ENCODE measurements around the gene PARP15. TPM values are rescaled to one million over a fixed set of nuclear protein-coding genes. Genes with fewer than 3 reads are reported as not detected.

Gene PARP15
- 0.20 to 0.27 TPM (median 0.22 TPM) in 3 replicates for total RNA-seq

GRCh38 chr3:122577409-122578031 is at the start of gene PARP15:
TSS of gene PARP15 (plus strand) at chr3:122577650. CDS start at chr3:122577668, 18 bp downstream.
- Mint-ChIP-seq H3K4me3 (peak within 1 kb of the TSS; percentile 69), H3K36me3 (peaks cover 13% of the 10 kb centered on the region), H3K4me1 (peaks cover 5% of the 10 kb centered on the region), H3K27ac (no peak within 1 kb of the TSS), H3K27me3 (ENCODE audit: low read depth) (peaks cover 13% of the 10 kb centered on the region), H3K9me3 (peaks cover 13% of the 10 kb centered on the region)
- no peak for DNase-seq (ENCODE audit: low spot score in 2 of 2, unreplicated experiment in 2 of 2)
- TF ChIP-seq CTCF (IDR thresholded peaks at IDR 0.05; ENCODE audit: unreplicated experiment): no peak

GRCh38 chr3:122530164-122530563 is 47.3 kb upstream of the PARP15 start:
- Mint-ChIP-seq H3K9me3 (no peaks in the 10 kb centered on the region), H3K4me1 (no peaks in the 10 kb centered on the region), H3K4me3 (no peak overlapping the region), H3K27me3 (ENCODE audit: low read depth) (no peaks in the 10 kb centered on the region), H3K36me3 (peaks cover 32% of the 10 kb centered on the region), H3K27ac (no peak overlapping the region)
- TF ChIP-seq CTCF (IDR thresholded peaks at IDR 0.05; ENCODE audit: unreplicated experiment): no peak
- no peak for DNase-seq (ENCODE audit: low spot score in 2 of 2, unreplicated experiment in 2 of 2)

GRCh38 chr3:122533480-122533879 is 44.0 kb upstream of the PARP15 start:
- H3K4me3 Mint-ChIP-seq: no peak overlapping the region
- no peaks in the 10 kb centered on the region for H3K4me1 Mint-ChIP-seq
- H3K9me3 Mint-ChIP-seq: no peaks in the 10 kb centered on the region
- H3K27me3 Mint-ChIP-seq (ENCODE audit: low read depth): no peaks in the 10 kb centered on the region
- TF ChIP-seq CTCF (IDR thresholded peaks at IDR 0.05; ENCODE audit: unreplicated experiment): no peak
- H3K27ac Mint-ChIP-seq: no peak overlapping the region
- peaks cover 45% of the 10 kb centered on the region for H3K36me3 Mint-ChIP-seq
- no peak for DNase-seq (ENCODE audit: low spot score in 2 of 2, unreplicated experiment in 2 of 2)

- Mint-ChIP-seq H3K36me3 (peaks cover 47% of the 10 kb centered on the region), H3K9me3 (no peaks in the 10 kb centered on the region), H3K4me1 (no peaks in the 10 kb centered on the region), H3K27me3 (ENCODE audit: low read depth) (no peaks in the 10 kb centered on the region), H3K27ac (no peak overlapping the region), H3K4me3 (no peak overlapping the region)
- no peak for TF ChIP-seq CTCF (IDR thresholded peaks at IDR 0.05; ENCODE audit: unreplicated experiment)
- DNase-seq (ENCODE audit: low spot score in 2 of 2, unreplicated experiment in 2 of 2): no peak
These were observed 43.5 kb upstream of the PARP15 start for GRCh38 chr3:122533931-122534334.

- no peaks in the 10 kb centered on the region for H3K4me1 Mint-ChIP-seq
- no peaks in the 10 kb centered on the region for H3K9me3 Mint-ChIP-seq
- no peak for TF ChIP-seq CTCF (IDR thresholded peaks at IDR 0.05; ENCODE audit: unreplicated experiment)
- DNase-seq (ENCODE audit: low spot score in 2 of 2, unreplicated experiment in 2 of 2): no peak
- H3K27me3 Mint-ChIP-seq (ENCODE audit: low read depth): no peaks in the 10 kb centered on the region
- H3K27ac Mint-ChIP-seq: no peak overlapping the region
- H3K4me3 Mint-ChIP-seq: no peak overlapping the region
- H3K36me3 Mint-ChIP-seq: peaks cover 48% of the 10 kb centered on the region
These were observed 41.4 kb upstream of the PARP15 start for GRCh38 chr3:122535964-122536631.
